HepG2 (cell line): ENCODE data around the gene SLCO4A1. TPM values are rescaled to one million over a fixed set of nuclear protein-coding genes. Genes with fewer than 3 reads are reported as not detected.

Experiments
- CBFB ChIP-seq: sonication (generic); formaldehyde crosslinking; IDR thresholded peaks from 2 replicates; pipeline ENCODE4 v1.4.0; 2020; ENCODE audit warnings: missing genetic modification reagents
- FOSL2 ChIP-seq: sonication (generic); formaldehyde crosslinking; IDR thresholded peaks from 2 replicates; pipeline ENCODE4 v1.4.0; 2020; ENCODE audit warnings: missing genetic modification reagents
- NBN ChIP-seq: fragments of 450-650 bp; conservative IDR thresholded peaks from 2 replicates; pipeline ENCODE4 v1.6.1; 2017
- SALL1 ChIP-seq: sonication (generic); formaldehyde crosslinking; IDR thresholded peaks from 2 replicates; pipeline ENCODE4 v1.8.0; 2022; ENCODE audit warnings: mild to moderate bottlenecking, missing genetic modification reagents
- SNAPC4 ChIP-seq: sonication (generic); formaldehyde crosslinking; IDR thresholded peaks from 2 replicates; pipeline ENCODE4 v1.4.0; 2020; ENCODE audit warnings: mild to moderate bottlenecking, missing genetic modification reagents
- ZFP91 ChIP-seq: sonication (generic); formaldehyde crosslinking; IDR thresholded peaks from 2 replicates; pipeline ENCODE4 v1.9.0; 2022; ENCODE audit warnings: missing genetic modification reagents, mild to moderate bottlenecking, borderline replicate concordance
- ZNF333 ChIP-seq: sonication (generic); formaldehyde crosslinking; IDR thresholded peaks from 2 replicates; pipeline ENCODE4 v1.4.0; 2020; ENCODE audit warnings: mild to moderate bottlenecking, missing genetic modification reagents, borderline replicate concordance
- ZNF430 ChIP-seq: sonication (generic); formaldehyde crosslinking; IDR thresholded peaks from 2 replicates; pipeline ENCODE4 v1.9.0; 2021; ENCODE audit warnings: mild to moderate bottlenecking, missing genetic modification reagents
- ZNF784 ChIP-seq: sonication (generic); formaldehyde crosslinking; IDR thresholded peaks from 2 replicates; pipeline ENCODE4 v1.5.1; 2020; ENCODE audit warnings: missing genetic modification reagents, mild to moderate bottlenecking, borderline replicate concordance
- polyA plus RNA-seq, 8 experiments: library from polyadenylated mRNA; depleted of rRNA in 3 of 8; stranded (reverse) in 7 of 8; unstranded in 1 of 8; fragments of >200 nt; fragmentation: Illumina TruSeq in 4 of 8; extraction: Trizol in 4 of 8; gene quantifications; 2 replicates each; pipeline versions ENCODE4 v1.2.1 to v1.2.3, GENCODE V29; 2011 to 2016; ENCODE audit warnings: low read depth in 4 of 8, missing spikeins in 1 of 8, mixed read lengths in 1 of 8; ENCODE audit not compliant: insufficient read depth in 1 of 8
- total RNA-seq, 5 experiments: library from RNA; depleted of rRNA; stranded (reverse); fragments of >200 nt; fragmentation: Illumina TruSeq; extraction: Trizol; gene quantifications; 2 replicates each; pipeline ENCODE4 v1.2.3, GENCODE V29; 2016; ENCODE audit warnings: low read depth in 1 of 5
- TF ChIP-seq, protein P1 (sequence below): sonication (generic); formaldehyde crosslinking; IDR thresholded peaks from 2 replicates; pipeline ENCODE4 v1.4.0; 2020; ENCODE audit warnings: mild to moderate bottlenecking, missing genetic modification reagents, borderline replicate concordance

Gene SLCO4A1
- total and polyA plus RNA-seq, 2 of the 13 experiments (the other 11 are each of a cell fraction or from before 2014, with no cell fraction given), result 55.5 to 112 TPM

GRCh38 chr20:62665826-62666735, 23.8 kb downstream of the SLCO4A1 start (continued):
- TF ChIP-seq, protein P1, sequence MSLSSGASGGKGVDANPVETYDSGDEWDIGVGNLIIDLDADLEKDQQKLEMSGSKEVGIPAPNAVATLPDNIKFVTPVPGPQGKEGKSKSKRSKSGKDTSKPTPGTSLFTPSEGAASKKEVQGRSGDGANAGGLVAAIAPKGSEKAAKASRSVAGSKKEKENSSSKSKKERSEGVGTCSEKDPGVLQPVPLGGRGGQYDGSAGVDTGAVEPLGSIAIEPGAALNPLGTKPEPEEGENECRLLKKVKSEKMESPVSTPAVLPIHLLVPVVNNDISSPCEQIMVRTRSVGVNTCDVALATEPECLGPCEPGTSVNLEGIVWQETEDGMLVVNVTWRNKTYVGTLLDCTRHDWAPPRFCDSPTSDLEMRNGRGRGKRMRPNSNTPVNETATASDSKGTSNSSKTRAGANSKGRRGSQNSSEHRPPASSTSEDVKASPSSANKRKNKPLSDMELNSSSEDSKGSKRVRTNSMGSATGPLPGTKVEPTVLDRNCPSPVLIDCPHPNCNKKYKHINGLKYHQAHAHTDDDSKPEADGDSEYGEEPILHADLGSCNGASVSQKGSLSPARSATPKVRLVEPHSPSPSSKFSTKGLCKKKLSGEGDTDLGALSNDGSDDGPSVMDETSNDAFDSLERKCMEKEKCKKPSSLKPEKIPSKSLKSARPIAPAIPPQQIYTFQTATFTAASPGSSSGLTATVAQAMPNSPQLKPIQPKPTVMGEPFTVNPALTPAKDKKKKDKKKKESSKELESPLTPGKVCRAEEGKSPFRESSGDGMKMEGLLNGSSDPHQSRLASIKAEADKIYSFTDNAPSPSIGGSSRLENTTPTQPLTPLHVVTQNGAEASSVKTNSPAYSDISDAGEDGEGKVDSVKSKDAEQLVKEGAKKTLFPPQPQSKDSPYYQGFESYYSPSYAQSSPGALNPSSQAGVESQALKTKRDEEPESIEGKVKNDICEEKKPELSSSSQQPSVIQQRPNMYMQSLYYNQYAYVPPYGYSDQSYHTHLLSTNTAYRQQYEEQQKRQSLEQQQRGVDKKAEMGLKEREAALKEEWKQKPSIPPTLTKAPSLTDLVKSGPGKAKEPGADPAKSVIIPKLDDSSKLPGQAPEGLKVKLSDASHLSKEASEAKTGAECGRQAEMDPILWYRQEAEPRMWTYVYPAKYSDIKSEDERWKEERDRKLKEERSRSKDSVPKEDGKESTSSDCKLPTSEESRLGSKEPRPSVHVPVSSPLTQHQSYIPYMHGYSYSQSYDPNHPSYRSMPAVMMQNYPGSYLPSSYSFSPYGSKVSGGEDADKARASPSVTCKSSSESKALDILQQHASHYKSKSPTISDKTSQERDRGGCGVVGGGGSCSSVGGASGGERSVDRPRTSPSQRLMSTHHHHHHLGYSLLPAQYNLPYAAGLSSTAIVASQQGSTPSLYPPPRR (CRISPR knock-in tag), result no peak
- TF ChIP-seq ZFP91 (no peak), ZNF430 (CRISPR knock-in tag) (no peak), ZNF333 (CRISPR knock-in tag) (no peak), SNAPC4 (CRISPR knock-in tag) (no peak), ZNF784 (CRISPR knock-in tag) (peak; percentile 13; the same call in 1 of the 2 replicates), FOSL2 (no peak), NBN (no peak), SALL1 (0 out of 2 replicates have a peak, but pooled peaks have one; percentile 3), CBFB (0 out of 2 replicates have a peak, but pooled peaks have one; percentile 51)
